ENCODE measurements around the gene ZSCAN5C.
"Not testable (repeated sequence)": the region's sequence is repeated elsewhere in the genome, so short reads cannot be mapped to it uniquely, and the experiment has no call there.

Gene ZSCAN5C

GRCh38 chr19:56191115-56191514 is 11.0 kb upstream of the ZSCAN5C start:
- Histone ChIP-seq H3K4me2 (no peak overlapping the region), H4K20me1 (no peaks in the 10 kb centered on the region), H3K27ac (no peak overlapping the region), H3K36me3 (no peaks in the 10 kb centered on the region), H3K4me3 (no peak overlapping the region), H3K9ac (no peak overlapping the region), H3K9me3 (no peaks in the 10 kb centered on the region), H3K27me3 (no peaks in the 10 kb centered on the region), H3K4me1 (peaks cover under 1% of the 10 kb centered on the region)
- no peak for TF ChIP-seq Cebpa-rat (IDR thresholded peaks at IDR 0.05)

- Histone ChIP-seq H3K36me3 (no peaks in the 10 kb centered on the region), H3K4me2 (no peak overlapping the region), H3K9ac (no peak overlapping the region), H3K27me3 (no peaks in the 10 kb centered on the region), H3K4me1 (no peaks in the 10 kb centered on the region), H4K20me1 (no peaks in the 10 kb centered on the region), H3K4me3 (no peak overlapping the region), H3K27ac (no peak overlapping the region), H3K9me3 (no peaks in the 10 kb centered on the region)
- TF ChIP-seq Cebpa-rat (IDR thresholded peaks at IDR 0.05) = no peak
These were observed 10.4 kb upstream of the ZSCAN5C start for GRCh38 chr19:56191711-56192110.

DNA sequence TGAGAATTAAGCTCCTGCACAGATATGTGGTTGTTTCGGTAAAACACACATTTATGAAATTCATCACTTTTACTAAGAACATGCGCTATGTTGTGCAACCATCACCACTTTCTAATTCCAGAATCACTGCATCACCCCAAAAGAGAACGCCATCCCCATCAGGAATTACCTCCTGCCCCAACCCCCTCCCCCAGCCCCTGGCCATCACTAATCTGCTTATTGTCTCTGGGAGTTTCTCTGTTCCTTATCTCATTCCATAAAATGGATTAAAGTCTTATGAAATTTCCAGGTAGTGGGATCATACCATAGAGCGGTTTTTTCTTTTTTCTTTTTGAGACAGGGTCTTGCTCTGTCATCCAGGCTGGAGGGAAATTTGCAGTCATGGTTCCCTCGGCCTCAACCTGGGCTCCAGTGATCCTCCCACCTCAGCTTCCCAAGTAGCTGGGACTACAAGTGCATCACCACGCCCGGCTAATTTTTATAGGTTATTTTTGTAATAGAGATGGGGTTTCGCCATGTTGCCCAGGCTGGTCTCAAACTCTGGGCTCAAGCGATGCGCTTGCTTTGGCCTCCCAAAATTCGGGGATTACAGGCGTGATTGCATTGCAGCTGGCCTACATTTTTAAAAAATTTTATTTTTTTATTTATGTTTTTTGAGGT is 8.0 kb upstream of the ZSCAN5C start:
- no peaks in the 10 kb centered on the region for H3K27me3 ChIP-seq
- no peaks in the 10 kb centered on the region for H3K4me1 ChIP-seq
- TF ChIP-seq Cebpa-rat (IDR thresholded peaks at IDR 0.05) = no peak

DNA sequence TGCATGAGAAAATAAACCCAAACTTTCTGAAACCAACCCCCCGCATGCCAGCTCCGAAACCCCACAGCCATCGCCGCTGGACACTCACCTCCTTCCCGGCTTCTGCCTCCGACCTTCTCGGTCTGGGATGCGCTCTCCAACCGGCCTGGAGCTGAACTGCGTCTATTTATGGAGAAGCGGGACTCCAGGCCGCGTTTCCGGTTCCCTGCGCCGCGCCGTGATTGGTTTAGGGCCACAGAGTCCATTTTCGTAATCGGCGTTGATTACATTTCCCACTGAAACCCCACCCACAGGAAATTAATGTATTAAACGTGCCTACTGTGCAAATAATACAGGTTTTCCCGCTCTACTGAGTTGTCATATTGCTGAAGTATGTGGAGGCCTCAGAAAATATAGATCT is 4.4 kb upstream of the ZSCAN5C start, which contains the start of gene ZSCAN5B:
ZSCAN5B (minus strand) TSS at position 138 of the 400 bp plus-strand sequence. CDS start 4,731 bp downstream, outside the sequence.
- H3K4me3 ChIP-seq, H3K27ac ChIP-seq, H3K4me1 ChIP-seq, H3K27me3 ChIP-seq, H3K9ac ChIP-seq, H3K4me2 ChIP-seq, H3K9me3 ChIP-seq, H3K36me3 ChIP-seq, H4K20me1 ChIP-seq: not testable (repeated sequence)

More for the DNA sequence above, 8.0 kb upstream of the ZSCAN5C start:
- Histone ChIP-seq H3K36me3 (no peaks in the 10 kb centered on the region), H3K9me3 (no peaks in the 10 kb centered on the region), H3K4me3 (no peak overlapping the region), H3K4me2 (no peak overlapping the region), H3K27ac (no peak overlapping the region), H4K20me1 (no peaks in the 10 kb centered on the region), H3K9ac (no peak overlapping the region)

- H3K9ac ChIP-seq = no peak overlapping the region
These were observed 2.4 kb upstream of the ZSCAN5C start for GRCh38 chr19:56199687-56200086.

DNA sequence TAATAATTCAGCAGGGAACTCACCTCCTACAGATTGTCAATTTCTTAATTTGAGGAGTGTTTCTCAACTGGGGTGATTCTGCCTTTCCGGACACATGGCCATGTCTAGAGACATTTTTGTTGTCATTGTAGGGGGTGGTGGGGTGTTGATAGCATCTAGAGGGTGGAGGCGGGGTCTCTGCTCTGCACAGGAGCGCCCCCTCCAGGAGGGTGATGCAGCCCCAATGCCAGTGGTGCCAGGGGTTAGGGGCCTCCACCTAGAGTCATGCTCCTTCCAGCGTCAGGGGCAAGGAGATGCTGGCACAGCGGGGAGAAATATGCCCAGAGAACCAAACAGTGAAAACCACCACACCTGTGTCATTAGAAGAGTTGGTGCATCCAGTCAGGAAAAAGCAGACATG is 5.5 kb downstream of the ZSCAN5C start:
- H3K4me2 ChIP-seq = not testable (repeated sequence)

More at GRCh38 chr19:56199687-56200086, 2.4 kb upstream of the ZSCAN5C start:
- H4K20me1 ChIP-seq = no peaks in the 10 kb centered on the region
- no peak for TF ChIP-seq Cebpa-rat (IDR thresholded peaks at IDR 0.05)
- H3K27ac ChIP-seq = no peak overlapping the region
- no peaks in the 10 kb centered on the region for H3K36me3 ChIP-seq
- no peaks in the 10 kb centered on the region for H3K4me1 ChIP-seq
- H3K27me3 ChIP-seq = no peaks in the 10 kb centered on the region
- H3K4me3 ChIP-seq = no peak overlapping the region
- H3K4me2 ChIP-seq = no peak overlapping the region
- no peaks in the 10 kb centered on the region for H3K9me3 ChIP-seq

GRCh38 chr19:56209091-56209490 is 7.0 kb downstream of the ZSCAN5C start:
- H4K20me1 ChIP-seq = no peaks in the 10 kb centered on the region
- H3K4me3 ChIP-seq = no peak overlapping the region
- H3K27ac ChIP-seq = no peak overlapping the region
- no peaks in the 10 kb centered on the region for H3K36me3 ChIP-seq
- no peaks in the 10 kb centered on the region for H3K9me3 ChIP-seq
- TF ChIP-seq Cebpa-rat (IDR thresholded peaks at IDR 0.05) = no peak
- no peaks in the 10 kb centered on the region for H3K4me1 ChIP-seq
- H3K9ac ChIP-seq = no peak overlapping the region
- no peak overlapping the region for H3K4me2 ChIP-seq
- no peaks in the 10 kb centered on the region for H3K27me3 ChIP-seq

More for the DNA sequence above, 5.5 kb downstream of the ZSCAN5C start:
- not testable (repeated sequence) for H3K27me3 ChIP-seq, H4K20me1 ChIP-seq, H3K9me3 ChIP-seq, H3K4me3 ChIP-seq, H3K4me1 ChIP-seq, H3K9ac ChIP-seq, H3K36me3 ChIP-seq, H3K27ac ChIP-seq

- not testable (repeated sequence) for H3K4me2 ChIP-seq, H3K9ac ChIP-seq, H3K36me3 ChIP-seq, H4K20me1 ChIP-seq, H3K9me3 ChIP-seq, H3K4me3 ChIP-seq, H3K27ac ChIP-seq, H3K4me1 ChIP-seq, H3K27me3 ChIP-seq
These were observed 8.0 kb downstream of the ZSCAN5C start for GRCh38 chr19:56210036-56210435.

GRCh38 chr19:56211718-56212117 is 9.6 kb downstream of the ZSCAN5C start:
- Histone ChIP-seq H3K36me3 (no peaks in the 10 kb centered on the region), H4K20me1 (no peaks in the 10 kb centered on the region), H3K4me1 (peaks cover 4% of the 10 kb centered on the region), H3K4me3 (no peak overlapping the region), H3K4me2 (no peak overlapping the region), H3K9me3 (no peaks in the 10 kb centered on the region), H3K27ac (no peak overlapping the region), H3K9ac (no peak overlapping the region), H3K27me3 (no peaks in the 10 kb centered on the region)
- no peak for TF ChIP-seq Cebpa-rat (IDR thresholded peaks at IDR 0.05)

- peak overlapping the region; percentile 61 for H3K4me3 ChIP-seq
- no peaks in the 10 kb centered on the region for H3K36me3 ChIP-seq
- H4K20me1 ChIP-seq = no peaks in the 10 kb centered on the region
- H3K9ac ChIP-seq = peak overlapping the region; percentile 75
- peak overlapping the region; percentile 81 for H3K27ac ChIP-seq
- no peak for TF ChIP-seq Cebpa-rat (IDR thresholded peaks at IDR 0.05)
- H3K4me1 ChIP-seq = peaks cover 18% of the 10 kb centered on the region
- peak overlapping the region; percentile 98 for H3K4me2 ChIP-seq
- H3K9me3 ChIP-seq = no peaks in the 10 kb centered on the region
- H3K27me3 ChIP-seq = peaks cover 10% of the 10 kb centered on the region
These were observed 15.2 kb downstream of the ZSCAN5C start for GRCh38 chr19:56217039-56217949.
